Measurements from ENCODE around the gene BLOC1S5.

GRCh38 chr6:7996538-7997111 lies 67.6 kb downstream of the BLOC1S5 start:
- no peak for TF ChIP-seq CTCF (conservative IDR thresholded peaks at IDR 0.05)
- TF ChIP-seq EZH2 (IDR thresholded peaks at IDR 0.05; ENCODE audit: low read depth) = no peak

Data from PC-9 (cell line).